GM12878 (cell line): ENCODE measurements around the gene OR8A1.

ENCODE experiments used
- CBX3 ChIP-seq: fragments of 200-600 bp; sonication (generic); IDR thresholded peaks from 2 replicates; pipeline ENCODE4 v1.6.1; 2016; ENCODE audit warnings: low read depth, borderline replicate concordance
- EZH2 ChIP-seq: IDR thresholded peaks from 2 replicates; pipeline ENCODE4 v1.6.1; 2012; ENCODE audit warnings: low read depth, mild to moderate bottlenecking, control low read depth, inconsistent platforms, low read length, borderline replicate concordance; ENCODE audit not compliant: control insufficient read depth
- TCF7 ChIP-seq: IDR thresholded peaks from 2 replicates; pipeline ENCODE4 v1.6.1; 2014; ENCODE audit warnings: antibody characterized with exemption, borderline replicate concordance
- TF ChIP-seq, protein P1 (sequence below): fragments of 450-650 bp; IDR thresholded peaks from 2 replicates; pipeline ENCODE4 v1.6.1; 2017; ENCODE audit warnings: antibody characterized with exemption, mild to moderate bottlenecking, moderate library complexity

DNA sequence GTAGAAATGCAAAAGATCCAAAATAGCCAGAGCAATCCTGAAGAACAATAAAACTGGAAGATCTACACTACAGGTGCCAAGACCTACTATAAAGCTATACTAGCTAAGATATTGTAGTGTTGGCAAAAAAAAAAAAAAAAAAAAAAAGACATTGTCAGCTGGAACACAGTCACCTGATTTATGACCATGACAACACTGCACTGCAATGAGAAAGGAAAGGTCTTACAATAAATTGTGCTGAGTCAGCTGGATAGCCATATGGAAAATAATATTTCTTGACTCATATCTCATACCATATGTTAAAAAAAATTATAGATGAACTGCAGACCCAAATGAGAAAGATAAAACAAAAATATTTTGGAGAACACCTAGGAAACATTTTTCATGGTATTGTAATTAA is 38.4 kb downstream of the OR8A1 start:
- TF ChIP-seq TCF7, result no peak
- no peak for TF ChIP-seq EZH2
- TF ChIP-seq, protein P1, sequence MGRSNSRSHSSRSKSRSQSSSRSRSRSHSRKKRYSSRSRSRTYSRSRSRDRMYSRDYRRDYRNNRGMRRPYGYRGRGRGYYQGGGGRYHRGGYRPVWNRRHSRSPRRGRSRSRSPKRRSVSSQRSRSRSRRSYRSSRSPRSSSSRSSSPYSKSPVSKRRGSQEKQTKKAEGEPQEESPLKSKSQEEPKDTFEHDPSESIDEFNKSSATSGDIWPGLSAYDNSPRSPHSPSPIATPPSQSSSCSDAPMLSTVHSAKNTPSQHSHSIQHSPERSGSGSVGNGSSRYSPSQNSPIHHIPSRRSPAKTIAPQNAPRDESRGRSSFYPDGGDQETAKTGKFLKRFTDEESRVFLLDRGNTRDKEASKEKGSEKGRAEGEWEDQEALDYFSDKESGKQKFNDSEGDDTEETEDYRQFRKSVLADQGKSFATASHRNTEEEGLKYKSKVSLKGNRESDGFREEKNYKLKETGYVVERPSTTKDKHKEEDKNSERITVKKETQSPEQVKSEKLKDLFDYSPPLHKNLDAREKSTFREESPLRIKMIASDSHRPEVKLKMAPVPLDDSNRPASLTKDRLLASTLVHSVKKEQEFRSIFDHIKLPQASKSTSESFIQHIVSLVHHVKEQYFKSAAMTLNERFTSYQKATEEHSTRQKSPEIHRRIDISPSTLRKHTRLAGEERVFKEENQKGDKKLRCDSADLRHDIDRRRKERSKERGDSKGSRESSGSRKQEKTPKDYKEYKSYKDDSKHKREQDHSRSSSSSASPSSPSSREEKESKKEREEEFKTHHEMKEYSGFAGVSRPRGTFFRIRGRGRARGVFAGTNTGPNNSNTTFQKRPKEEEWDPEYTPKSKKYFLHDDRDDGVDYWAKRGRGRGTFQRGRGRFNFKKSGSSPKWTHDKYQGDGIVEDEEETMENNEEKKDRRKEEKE, result no peak
- no peak for TF ChIP-seq CBX3
